HG02840 (cell line): Measurements from ENCODE around the gene PGAP1.
"Not testable (repeated sequence)": the region's sequence is repeated elsewhere in the genome, so short reads cannot be mapped to it uniquely, and the experiment has no call there.

Experiments
- ATAC-seq: cut with Tn5 transposase; IDR thresholded peaks from one replicate; pipeline ENCODE4 v1.9.1; 2021; ENCODE audit warnings: mild to moderate bottlenecking, moderate library complexity, moderate number of reproducible peaks; ENCODE audit not compliant: unreplicated experiment, low FRiP score

The PGAP1 gene

GRCh38 chr2:196905365-196905764 lies 21.1 kb downstream of the PGAP1 start:
- not testable (repeated sequence) for ATAC-seq

GRCh38 chr2:196902828-196903227 lies 23.7 kb downstream of the PGAP1 start:
- no peak for ATAC-seq

GRCh38 chr2:196900843-196901242 lies 25.7 kb downstream of the PGAP1 start:
- ATAC-seq, result no peak

- no peak for ATAC-seq
Observed at GRCh38 chr2:196899976-196900375, 26.5 kb downstream of the PGAP1 start.

GRCh38 chr2:196891136-196891535 lies 35.4 kb downstream of the PGAP1 start:
- ATAC-seq, result no peak

GRCh38 chr2:196887431-196887830 lies 39.1 kb downstream of the PGAP1 start:
- no peak for ATAC-seq

- ATAC-seq, result no peak
Observed at GRCh38 chr2:196884368-196884767, 42.1 kb downstream of the PGAP1 start.

- no peak for ATAC-seq
Observed at GRCh38 chr2:196876364-196876763, 50.1 kb downstream of the PGAP1 start.

- ATAC-seq, result no peak
Observed at GRCh38 chr2:196875414-196875813, 51.1 kb downstream of the PGAP1 start.

- no peak for ATAC-seq
Observed at GRCh38 chr2:196873511-196873910, 53.0 kb downstream of the PGAP1 start.

GRCh38 chr2:196854629-196855028 lies 71.9 kb downstream of the PGAP1 start:
- ATAC-seq, result no peak

GRCh38 chr2:196853301-196854087 lies 73.0 kb downstream of the PGAP1 start:
- no peak for ATAC-seq

GRCh38 chr2:196851088-196851487 lies 75.4 kb downstream of the PGAP1 start:
- ATAC-seq, result no peak

GRCh38 chr2:196849895-196850294 lies 76.6 kb downstream of the PGAP1 start:
- ATAC-seq, result no peak

GRCh38 chr2:196846295-196846694 lies 80.2 kb downstream of the PGAP1 start:
- ATAC-seq, result no peak

- ATAC-seq, result no peak
Observed at GRCh38 chr2:196845371-196845770, 81.1 kb downstream of the PGAP1 start.

- no peak for ATAC-seq
Observed at GRCh38 chr2:196840171-196840570, 86.3 kb downstream of the PGAP1 start.

- ATAC-seq, result no peak
Observed at GRCh38 chr2:196839574-196839973, 86.9 kb downstream of the PGAP1 start.

GRCh38 chr2:196836440-196836839 lies 90.1 kb downstream of the PGAP1 start:
- no peak for ATAC-seq

GRCh38 chr2:196830701-196831100 lies 95.8 kb downstream of the PGAP1 start:
- no peak for ATAC-seq

- no peak for ATAC-seq
Observed at GRCh38 chr2:196827356-196827755, 99.2 kb downstream of the PGAP1 start.

- ATAC-seq, result no peak
Observed at GRCh38 chr2:196823750-196824522, 102.6 kb downstream of the PGAP1 start.
